ENCODE results near the gene RERE. TPM values are rescaled to one million over a fixed set of nuclear protein-coding genes. Genes with fewer than 3 reads are reported as not detected.

Gene RERE
- total RNA-seq, 1 experiment from 2014 or later, result 40.6 TPM

GRCh38 chr1:8690253-8690525, 127.3 kb downstream of the RERE start:
- no peaks in the 10 kb centered on the region for H3K9me2 ChIP-seq (ENCODE audit: insufficient read depth)
- no peaks in the 10 kb centered on the region for H3K27me3 ChIP-seq (ENCODE audit: insufficient read depth, low read length)
- DNase-seq (ENCODE audit: low read depth, low spot score) (no peak), ATAC-seq (no peak)
- BruUV-seq (replicated peaks), result no TSS peak
- POLR2A ChIA-PET, result interaction anchor here (1.2 kb wide), 1 partner anchor 23 kb away, joined by 4 read pairs; no protein-coding TSS in a partner anchor
- no peaks in the 10 kb centered on the region for H3K9me3 ChIP-seq (ENCODE audit: control insufficient read depth in 1 of 2, insufficient read depth in 1 of 2, low read depth in 1 of 2, low read length in 2 of 2)
- TF ChIP-seq EZH2 (IDR thresholded peaks at IDR 0.05), result no peak
- TF ChIP-seq SIN3A (IDR thresholded peaks at IDR 0.05; ENCODE audit: low read depth), result no peak
- TF ChIP-seq JUND (IDR thresholded peaks at IDR 0.05), result no peak
- TF ChIP-seq ZFX (IDR thresholded peaks at IDR 0.05), result no peak
- no peak for TF ChIP-seq RAD21 (IDR thresholded peaks at IDR 0.05; ENCODE audit: low read depth)
- TF ChIP-seq SRF (IDR thresholded peaks at IDR 0.05; ENCODE audit: low read depth), result no peak
- TF ChIP-seq CTCF (IDR thresholded peaks at IDR 0.05 in 2 of 3, conservative IDR thresholded peaks at IDR 0.05 in 1 of 3; ENCODE audit: borderline replicate concordance in 1 of 3, insufficient read depth in 1 of 3, low read depth in 2 of 3, low read length in 2 of 3), result no peak
- no peak for TF ChIP-seq POLR2AphosphoS5 (IDR thresholded peaks at IDR 0.05; ENCODE audit: low read depth, low read length)
- TF ChIP-seq REST (IDR thresholded peaks at IDR 0.05; ENCODE audit: low read depth), result no peak
- TF ChIP-seq SP1 (IDR thresholded peaks at IDR 0.05; ENCODE audit: low read depth), result no peak
- no peak for TF ChIP-seq YY1 (IDR thresholded peaks at IDR 0.05; ENCODE audit: extremely low read depth, insufficient replicate concordance, low read depth, low read length)
- TF ChIP-seq CBX3 (IDR thresholded peaks at IDR 0.05; ENCODE audit: low read depth), result no peak
- no peak for TF ChIP-seq FOSL1 (IDR thresholded peaks at IDR 0.05; ENCODE audit: low read depth)
- no peak for TF ChIP-seq ELF1 (IDR thresholded peaks at IDR 0.05; ENCODE audit: borderline replicate concordance, low read depth)
- no peak for TF ChIP-seq EZH2phosphoT487 (IDR thresholded peaks at IDR 0.05; ENCODE audit: borderline replicate concordance)
- TF ChIP-seq, protein P1, sequence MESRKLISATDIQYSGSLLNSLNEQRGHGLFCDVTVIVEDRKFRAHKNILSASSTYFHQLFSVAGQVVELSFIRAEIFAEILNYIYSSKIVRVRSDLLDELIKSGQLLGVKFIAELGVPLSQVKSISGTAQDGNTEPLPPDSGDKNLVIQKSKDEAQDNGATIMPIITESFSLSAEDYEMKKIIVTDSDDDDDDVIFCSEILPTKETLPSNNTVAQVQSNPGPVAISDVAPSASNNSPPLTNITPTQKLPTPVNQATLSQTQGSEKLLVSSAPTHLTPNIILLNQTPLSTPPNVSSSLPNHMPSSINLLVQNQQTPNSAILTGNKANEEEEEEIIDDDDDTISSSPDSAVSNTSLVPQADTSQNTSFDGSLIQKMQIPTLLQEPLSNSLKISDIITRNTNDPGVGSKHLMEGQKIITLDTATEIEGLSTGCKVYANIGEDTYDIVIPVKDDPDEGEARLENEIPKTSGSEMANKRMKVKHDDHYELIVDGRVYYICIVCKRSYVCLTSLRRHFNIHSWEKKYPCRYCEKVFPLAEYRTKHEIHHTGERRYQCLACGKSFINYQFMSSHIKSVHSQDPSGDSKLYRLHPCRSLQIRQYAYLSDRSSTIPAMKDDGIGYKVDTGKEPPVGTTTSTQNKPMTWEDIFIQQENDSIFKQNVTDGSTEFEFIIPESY (IDR thresholded peaks at IDR 0.05; ENCODE audit: extremely low read depth, insufficient replicate concordance, low read length), result no peak
- TF ChIP-seq ZNF274 (IDR thresholded peaks at IDR 0.05; ENCODE audit: low read depth, low read length), result no peak
- TF ChIP-seq ATF3 (IDR thresholded peaks at IDR 0.05), result no peak
- TF ChIP-seq MAX (IDR thresholded peaks at IDR 0.05), result no peak
- TF ChIP-seq TCF7L2 (IDR thresholded peaks at IDR 0.05; ENCODE audit: borderline replicate concordance, extremely low read depth, insufficient read depth, insufficient read length), result no peak
- no peak overlapping the region for H3K27ac ChIP-seq (ENCODE audit: low read depth, low read length)
- H3K36me3 ChIP-seq (ENCODE audit: control insufficient read depth in 1 of 2, insufficient read depth in 2 of 2, low read length in 2 of 2), result no peaks in the 10 kb centered on the region
- H4K20me1 ChIP-seq (ENCODE audit: insufficient read depth), result peaks cover 6% of the 10 kb centered on the region; the same call in 1 of the 2 replicates
- CTCF ChIA-PET, result interaction anchor here (1.1 kb wide), 1 partner anchor 11 kb away, joined by 3 read pairs; no protein-coding TSS in a partner anchor
- intact Hi-C loops (cut with micrococcal nuclease), result no loop called here
- H3K4me1 ChIP-seq (ENCODE audit: control insufficient read depth in 1 of 2, insufficient read depth in 2 of 2, low read length in 2 of 2), result no peaks in the 10 kb centered on the region
- RAD21 ChIA-PET (ENCODE audit: low non-redundant PET in 1 of 2, low total read pairs in 2 of 2, uncharacterized antibody in 2 of 2, unreplicated experiment in 2 of 2), result no interaction called here
- no peak overlapping the region for H2AFZ ChIP-seq (ENCODE audit: low read depth, low read length, poor library complexity, severe bottlenecking)
- H3K4me2 ChIP-seq (ENCODE audit: low read length), result no peak overlapping the region
- H3K4me3 ChIP-seq (replicated peaks in 1 of 2; ENCODE audit: low read depth in 1 of 2, low read length in 2 of 2), result no peak overlapping the region
- H3K79me2 ChIP-seq (ENCODE audit: insufficient read depth, low read length), result peaks cover 56% of the 10 kb centered on the region
- H3K9ac ChIP-seq (ENCODE audit: low read length), result no peak overlapping the region
